Panc1 (cell line): ENCODE data around the gene EPHA6. TPM values are rescaled to one million over a fixed set of nuclear protein-coding genes. Genes with fewer than 3 reads are reported as not detected.

Experiments
- ATAC-seq: fragments of 200-7000 bp; cut with Tn5 transposase; 2 replicates; pipeline ENCODE4 v1.9.1; 2020; ENCODE audit warnings: mild to moderate bottlenecking, moderate library complexity
- BruUV-seq: library from RNA; stranded (reverse); fragments of 400-500 nt; replicated peaks from 2 replicates; lab custom pipeline; 2021; lab: Mats Ljungman, UMichigan
- CTCF ChIA-PET: fragments of 300-600 bp; sonication (Branson Sonifier 250); formaldehyde crosslinking; loops from one replicate; lab custom pipeline; 2022; ENCODE audit warnings: antibody characterized with exemption; lab: Charles Lee
- POLR2A ChIA-PET: fragments of 300-600 bp; sonication (Branson Sonifier 250); formaldehyde crosslinking; loops from one replicate; lab custom pipeline; 2022; ENCODE audit warnings: antibody characterized with exemption; lab: Charles Lee
- DNase-seq: peaks from one replicate; pipeline ENCODE4 v3.0.0-alpha.2; 2010; ENCODE audit warnings: low read depth, low spot score
- H3K27ac ChIP-seq: 2 replicates; pipeline ENCODE4 v1.5.1; 2011; ENCODE audit warnings: mild to moderate bottlenecking, low read length, inconsistent platforms
- H3K27me3 ChIP-seq: fragments of 200-500 bp; sonication (Bioruptor generic); 2 replicates; pipeline ENCODE4 v1.6.0; 2014; ENCODE audit warnings: low read length, inconsistent platforms; ENCODE audit not compliant: control insufficient read depth, insufficient read depth
- H3K36me3 ChIP-seq: fragments of 200-500 bp; sonication (Bioruptor generic); 2 replicates; pipeline ENCODE4 v1.5.1; 2014; ENCODE audit warnings: inconsistent platforms, mild to moderate bottlenecking, low read length, moderate library complexity; ENCODE audit not compliant: control insufficient read depth, insufficient read depth
- H3K4me1 ChIP-seq: 2 replicates; pipeline ENCODE4 v1.5.1; 2011; ENCODE audit warnings: inconsistent platforms, mild to moderate bottlenecking, low read length, moderate library complexity; ENCODE audit not compliant: control insufficient read depth, insufficient read depth
- H3K4me3 ChIP-seq, 2 experiments: 2 replicates each; pipeline ENCODE4 v1.5.1; 2011 to 2012; ENCODE audit warnings: low read depth in 2 of 2, low read length in 2 of 2, mild to moderate bottlenecking in 2 of 2, inconsistent platforms in 1 of 2, moderate library complexity in 1 of 2
- H3K9me3 ChIP-seq: fragments of 200-500 bp; sonication (Bioruptor generic); 2 replicates; pipeline ENCODE4 v1.5.1; 2014; ENCODE audit warnings: low read depth, mild to moderate bottlenecking, inconsistent platforms, low read length, moderate library complexity; ENCODE audit not compliant: control insufficient read depth, insufficient read depth
- POLR2AphosphoS5 ChIP-seq: IDR thresholded peaks from 2 replicates; pipeline ENCODE4 v1.6.1; 2012; ENCODE audit warnings: mild to moderate bottlenecking, low read depth, low read length, moderate library complexity
- REST ChIP-seq, 2 experiments: IDR thresholded peaks; 2 replicates each; pipeline ENCODE4 v1.6.1; 2011 to 2012; ENCODE audit warnings: low read depth in 2 of 2, control low read depth in 1 of 2, low read length in 1 of 2, mild to moderate bottlenecking in 1 of 2, moderate library complexity in 1 of 2; ENCODE audit not compliant: insufficient read depth in 1 of 2
- SIN3A ChIP-seq: IDR thresholded peaks from 2 replicates; pipeline ENCODE4 v1.6.1; 2012; ENCODE audit warnings: low read depth, mild to moderate bottlenecking, low read length, moderate library complexity, borderline replicate concordance; ENCODE audit not compliant: insufficient read depth
- TCF7L2 ChIP-seq: IDR thresholded peaks from 2 replicates; pipeline ENCODE4 v1.6.1; 2011; ENCODE audit warnings: mild to moderate bottlenecking, low read depth, low read length, inconsistent platforms
- in situ Hi-C: cut with HindIII; loops from 2 replicates; pipeline ENCODE4 v1.10.0; 2016; ENCODE audit warnings: low sequenced_read_pairs, low pct_unique_long_range_greater_than_20kb
- intact Hi-C: fragments of 100-400 bp; cut with micrococcal nuclease; formaldehyde crosslinking; loops from one replicate; pipeline ENCODE4 v1.10.0; 2022; ENCODE audit not compliant: unreplicated experiment
- total RNA-seq: library from RNA; stranded (reverse); gene quantifications from one replicate; pipeline ENCODE4 v1.2.1, GENCODE V29; 2021; ENCODE audit not compliant: unreplicated experiment
- TF ChIP-seq, protein P1 (sequence below): fragments of 450-650 bp; IDR thresholded peaks from 2 replicates; pipeline ENCODE4 v1.5.1; 2017; ENCODE audit warnings: mild to moderate bottlenecking

Gene EPHA6
- total RNA-seq, 1 experiment from 2014 or later, result 0.57 TPM

DNA sequence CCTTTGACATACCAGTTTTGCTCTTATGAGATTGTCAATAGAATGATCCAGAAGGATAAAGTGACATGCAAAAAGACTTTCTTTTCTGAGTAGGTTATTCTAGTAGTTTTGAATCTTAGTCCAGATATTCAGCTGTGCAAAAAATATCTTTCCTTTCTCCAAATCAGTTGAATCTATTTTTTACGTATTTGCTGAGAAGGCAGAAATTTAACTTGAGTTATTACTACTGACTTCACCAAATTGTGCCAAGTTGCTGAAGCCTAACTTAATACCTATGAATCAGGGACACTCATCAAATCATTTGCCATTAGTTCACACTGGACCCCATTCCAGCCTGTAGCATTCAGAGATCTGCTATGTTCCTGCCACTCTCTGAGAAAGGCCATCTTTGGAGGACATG, 215.6 kb downstream of the EPHA6 start:
- H3K4me3 ChIP-seq, result no peak overlapping the region
- in situ Hi-C loops, result no loop called here
- H3K27me3 ChIP-seq, result no peaks in the 10 kb centered on the region
- TF ChIP-seq, protein P1, sequence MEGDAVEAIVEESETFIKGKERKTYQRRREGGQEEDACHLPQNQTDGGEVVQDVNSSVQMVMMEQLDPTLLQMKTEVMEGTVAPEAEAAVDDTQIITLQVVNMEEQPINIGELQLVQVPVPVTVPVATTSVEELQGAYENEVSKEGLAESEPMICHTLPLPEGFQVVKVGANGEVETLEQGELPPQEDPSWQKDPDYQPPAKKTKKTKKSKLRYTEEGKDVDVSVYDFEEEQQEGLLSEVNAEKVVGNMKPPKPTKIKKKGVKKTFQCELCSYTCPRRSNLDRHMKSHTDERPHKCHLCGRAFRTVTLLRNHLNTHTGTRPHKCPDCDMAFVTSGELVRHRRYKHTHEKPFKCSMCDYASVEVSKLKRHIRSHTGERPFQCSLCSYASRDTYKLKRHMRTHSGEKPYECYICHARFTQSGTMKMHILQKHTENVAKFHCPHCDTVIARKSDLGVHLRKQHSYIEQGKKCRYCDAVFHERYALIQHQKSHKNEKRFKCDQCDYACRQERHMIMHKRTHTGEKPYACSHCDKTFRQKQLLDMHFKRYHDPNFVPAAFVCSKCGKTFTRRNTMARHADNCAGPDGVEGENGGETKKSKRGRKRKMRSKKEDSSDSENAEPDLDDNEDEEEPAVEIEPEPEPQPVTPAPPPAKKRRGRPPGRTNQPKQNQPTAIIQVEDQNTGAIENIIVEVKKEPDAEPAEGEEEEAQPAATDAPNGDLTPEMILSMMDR, result no peak
- TF ChIP-seq POLR2AphosphoS5 (no peak), TCF7L2 (no peak), SIN3A (no peak), REST (IDR thresholded peaks at IDR 0.05; ENCODE audit: insufficient read depth in 1 of 2, low read depth in 2 of 2, low read length in 1 of 2) (no peak)
- no TSS peak for BruUV-seq
- 0 out of 2 replicates have a peak, but pooled peaks cover 6% of the 10 kb centered on the region for H3K9me3 ChIP-seq
- CTCF ChIA-PET, result no interaction called here
- no peaks in the 10 kb centered on the region for H3K4me1 ChIP-seq
- H3K27ac ChIP-seq, result no peak overlapping the region
- no peaks in the 10 kb centered on the region for H3K36me3 ChIP-seq
- intact Hi-C loops, result no loop called here
- POLR2A ChIA-PET, result no interaction called here
- ATAC-seq (no peak), DNase-seq (no peak)

DNA sequence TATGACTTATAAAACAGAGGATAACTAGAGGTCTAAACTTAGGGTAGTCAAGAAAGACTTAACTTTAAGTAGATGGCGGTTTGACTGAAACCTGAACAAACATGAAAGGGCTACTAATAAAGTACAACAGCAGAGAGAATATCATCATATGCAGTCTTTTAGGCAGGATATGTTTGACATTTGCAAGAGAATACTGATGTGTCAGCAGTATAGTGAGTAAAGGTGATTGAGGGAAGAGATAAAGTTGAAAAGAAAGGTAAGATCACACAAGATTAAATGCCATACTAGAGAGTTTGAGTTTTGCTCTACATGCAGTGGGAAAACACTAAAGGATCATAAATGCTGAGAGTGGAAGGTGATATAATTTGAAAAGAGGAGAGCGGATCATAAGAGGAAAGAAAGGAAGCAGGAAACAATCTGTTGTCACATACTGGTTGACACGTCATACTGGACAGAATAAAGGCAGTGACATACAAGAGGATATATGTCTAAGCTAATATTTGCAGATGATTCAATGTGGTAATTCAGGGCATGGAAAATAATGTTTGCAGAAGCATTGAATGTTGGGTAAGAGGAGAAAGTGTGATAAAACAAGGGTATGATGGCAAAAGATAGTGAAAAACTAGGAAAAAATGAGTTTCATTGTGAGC, 223.0 kb downstream of the EPHA6 start:
- in situ Hi-C loops (no loop called here), intact Hi-C loops (no loop called here)
- Histone ChIP-seq H3K36me3 (no peaks in the 10 kb centered on the region), H3K4me3 (no peak overlapping the region), H3K27me3 (no peaks in the 10 kb centered on the region), H3K9me3 (no peaks in the 10 kb centered on the region), H3K4me1 (no peaks in the 10 kb centered on the region), H3K27ac (no peak overlapping the region)
- no TSS peak for BruUV-seq
- DNase-seq, result no peak
- CTCF ChIA-PET, result no interaction called here
- POLR2A ChIA-PET, result no interaction called here
- TF ChIP-seq POLR2AphosphoS5 (no peak), REST (IDR thresholded peaks at IDR 0.05; ENCODE audit: insufficient read depth in 1 of 2, low read depth in 2 of 2, low read length in 1 of 2) (no peak), SIN3A (no peak), TCF7L2 (no peak)
- TF ChIP-seq, protein P1, result no peak
- ATAC-seq, result no peak
